ENCODE measurements around the gene CUL3.

DNA sequence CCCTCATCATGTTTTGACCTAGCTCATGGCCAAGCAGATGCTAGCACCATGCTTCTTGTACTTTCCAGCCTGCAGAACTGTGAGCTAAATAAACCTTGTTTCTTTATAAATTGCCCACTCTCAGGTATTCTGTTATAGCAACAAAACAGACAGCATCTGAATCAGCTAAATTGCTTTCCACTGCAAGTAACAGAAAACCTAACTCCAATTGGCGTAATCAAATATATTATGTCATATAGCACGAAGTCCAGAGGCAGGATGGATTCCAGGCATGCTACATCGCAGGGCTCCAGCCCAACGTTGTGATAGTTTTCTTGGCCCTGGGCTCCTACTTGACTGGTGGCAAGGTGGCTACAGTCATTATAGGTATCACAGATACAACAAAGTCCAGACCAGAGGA, 10.4 kb upstream of the CUL3 start:
- TF ChIP-seq, protein P1, sequence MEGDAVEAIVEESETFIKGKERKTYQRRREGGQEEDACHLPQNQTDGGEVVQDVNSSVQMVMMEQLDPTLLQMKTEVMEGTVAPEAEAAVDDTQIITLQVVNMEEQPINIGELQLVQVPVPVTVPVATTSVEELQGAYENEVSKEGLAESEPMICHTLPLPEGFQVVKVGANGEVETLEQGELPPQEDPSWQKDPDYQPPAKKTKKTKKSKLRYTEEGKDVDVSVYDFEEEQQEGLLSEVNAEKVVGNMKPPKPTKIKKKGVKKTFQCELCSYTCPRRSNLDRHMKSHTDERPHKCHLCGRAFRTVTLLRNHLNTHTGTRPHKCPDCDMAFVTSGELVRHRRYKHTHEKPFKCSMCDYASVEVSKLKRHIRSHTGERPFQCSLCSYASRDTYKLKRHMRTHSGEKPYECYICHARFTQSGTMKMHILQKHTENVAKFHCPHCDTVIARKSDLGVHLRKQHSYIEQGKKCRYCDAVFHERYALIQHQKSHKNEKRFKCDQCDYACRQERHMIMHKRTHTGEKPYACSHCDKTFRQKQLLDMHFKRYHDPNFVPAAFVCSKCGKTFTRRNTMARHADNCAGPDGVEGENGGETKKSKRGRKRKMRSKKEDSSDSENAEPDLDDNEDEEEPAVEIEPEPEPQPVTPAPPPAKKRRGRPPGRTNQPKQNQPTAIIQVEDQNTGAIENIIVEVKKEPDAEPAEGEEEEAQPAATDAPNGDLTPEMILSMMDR (IDR thresholded peaks at IDR 0.05; ENCODE audit: insufficient read depth, low read length, poor library complexity, severe bottlenecking) = no peak
- TF ChIP-seq EZH2phosphoT487 (conservative IDR thresholded peaks at IDR 0.05; ENCODE audit: low read length) = no peak
